HG03108 (cell line): ENCODE data around the gene LHX4.

Experiments used
- ATAC-seq: cut with Tn5 transposase; IDR thresholded peaks from one replicate; pipeline ENCODE4 v1.9.1; 2021; ENCODE audit warnings: moderate library complexity; ENCODE audit not compliant: unreplicated experiment

Gene LHX4

GRCh38 chr1:180294711-180295110, 64.6 kb downstream of the LHX4 start:
- no peak for ATAC-seq

- ATAC-seq: no peak
These were observed 65.9 kb downstream of the LHX4 start for GRCh38 chr1:180295999-180296398.

- no peak for ATAC-seq
These were observed 69.6 kb downstream of the LHX4 start for GRCh38 chr1:180299479-180300221.

GRCh38 chr1:180301135-180301742, 71.2 kb downstream of the LHX4 start:
- ATAC-seq: no peak

- no peak for ATAC-seq
These were observed 79.3 kb downstream of the LHX4 start for GRCh38 chr1:180309338-180309737.

- no peak for ATAC-seq
These were observed 80.0 kb downstream of the LHX4 start for GRCh38 chr1:180310095-180310494.

GRCh38 chr1:180311011-180311730, 81.1 kb downstream of the LHX4 start:
- ATAC-seq: no peak

- ATAC-seq: no peak
These were observed 82.9 kb downstream of the LHX4 start for GRCh38 chr1:180312926-180313325.

GRCh38 chr1:180327089-180327488, 97.0 kb downstream of the LHX4 start:
- no peak for ATAC-seq
